ENCODE measurements around the gene TOB1. TPM values are rescaled to one million over a fixed set of nuclear protein-coding genes. Genes with fewer than 3 reads are reported as not detected.

TOB1 gene
- total and polyA plus RNA-seq, 9 of the 15 experiments (the other 6 are each of a cell fraction or from before 2014, with no cell fraction given) = 4.8 to 63.7 (median 13.2) TPM

DNA sequence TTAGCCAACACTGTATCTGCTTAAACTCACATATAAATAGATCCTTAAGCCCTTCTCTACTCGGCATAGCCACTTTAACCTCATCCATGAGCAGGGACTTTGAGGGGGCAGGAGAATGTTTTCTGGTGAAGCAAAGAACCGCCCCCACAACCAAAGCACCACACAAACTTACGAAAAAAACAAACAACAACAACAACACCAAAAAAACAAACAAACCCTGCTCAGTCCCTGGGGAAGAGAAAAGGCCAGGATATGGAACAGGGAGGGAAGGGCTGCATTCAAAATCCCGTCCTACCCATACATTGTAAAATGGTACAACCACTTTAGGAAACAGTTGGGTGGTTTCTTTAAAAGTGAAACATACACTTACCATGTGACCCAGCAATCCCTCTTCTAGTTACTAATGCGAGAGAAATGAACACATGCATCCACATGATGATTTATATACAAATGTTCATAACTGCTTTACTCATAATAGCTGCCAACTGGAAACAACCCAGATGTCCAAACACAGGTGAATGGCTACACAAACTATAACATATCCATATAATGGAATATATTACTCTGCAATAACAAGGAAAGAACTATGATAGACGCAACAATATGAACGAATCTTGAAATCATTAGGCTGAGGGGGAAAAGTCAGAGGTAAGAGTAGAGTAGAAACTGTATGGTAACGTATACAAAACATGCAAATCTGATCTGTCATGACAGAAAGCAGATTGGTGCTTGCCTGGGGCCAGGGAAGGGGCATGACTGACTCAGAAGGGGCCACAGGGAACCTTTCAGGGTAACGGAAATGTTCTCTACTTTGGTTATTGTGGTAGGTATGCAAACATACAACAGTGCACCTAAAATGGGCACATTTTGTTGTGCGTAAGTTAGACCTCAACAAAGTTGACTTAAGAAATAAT lies 37.7 kb upstream of the TOB1 start:
- DNase-seq (ENCODE audit: extremely low read depth in 1 of 4, low spot score in 3 of 4) (no peak), ATAC-seq (no peak), FAIRE-seq (no peak)
- TF ChIP-seq MXI1 (IDR thresholded peaks at IDR 0.05; ENCODE audit: low read depth, low read length) (no peak), FOXK2 (conservative IDR thresholded peaks at IDR 0.05 in 1 of 2, IDR thresholded peaks at IDR 0.05 in 1 of 2; ENCODE audit: low read depth in 2 of 2) (0 out of 4 replicates have a peak, but pooled peaks of 1 of the 2 experiments have one; percentile 28), PRDM10 (IDR thresholded peaks at IDR 0.05; ENCODE audit: partially characterized antibody) (peak; percentile 91)
- peaks cover 12 to 17% of the 10 kb centered on the region in 2 experiments; a peak in 4 of 5 replicates for H3K4me1 ChIP-seq (replicated peaks in 1 of 2; ENCODE audit: control insufficient read depth in 2 of 2, insufficient read depth in 2 of 2, low read length in 2 of 2)
- H3K79me2 ChIP-seq (ENCODE audit: control insufficient read depth, insufficient read depth, low read length) = no peaks in the 10 kb centered on the region
- no peaks in the 10 kb centered on the region for H3K36me3 ChIP-seq (ENCODE audit: control insufficient read depth, insufficient read depth, low read length)
- no peak overlapping the region for H3K4me3 ChIP-seq
- no peak overlapping the region for H3K27ac ChIP-seq (ENCODE audit: extremely low read depth, low read depth, low read length)
- peak overlapping the region; percentile 79 for H2AFZ ChIP-seq (ENCODE audit: low read depth, low read length)
- H4K20me1 ChIP-seq (replicated peaks; ENCODE audit: control insufficient read depth, insufficient read depth, low read length) = no peaks in the 10 kb centered on the region
- peak overlapping the region in 1 of 2 experiments; percentile 70; a peak in 2 of 4 replicates for H3K9ac ChIP-seq (ENCODE audit: insufficient read depth in 1 of 2, low read depth in 2 of 2, low read length in 2 of 2)
- no peak overlapping the region for H3K4me2 ChIP-seq (ENCODE audit: insufficient read depth, low read length)
- ChIA-PET CTCF (ENCODE audit: low intra/inter-chr PET ratio) (no interaction called here), POLR2A (interaction anchor here (1.3 to 2.4 kb wide), 2 partner anchors 11 to 38 kb away, joined by 3 to 7 read pairs; partner anchors contain the start of gene TOB1)
- H3K9me3 ChIP-seq (replicated peaks; ENCODE audit: control insufficient read depth, insufficient read depth, low read depth, low read length) = no peaks in the 10 kb centered on the region
- WGBS (ENCODE audit: insufficient coverage, low coverage, missing lambda C conversion rate) = 52% methylated on average over 10 of the region's 10 CpGs
- in situ Hi-C loops (cut with MboI) (no loop called here), intact Hi-C loops (cut with micrococcal nuclease) (no loop called here)
- no peaks in the 10 kb centered on the region for H3K9me1 ChIP-seq (ENCODE audit: control insufficient read depth, insufficient read depth, low read length)
- no peaks in the 10 kb centered on the region for H3K27me3 ChIP-seq (ENCODE audit: control insufficient read depth in 2 of 2, insufficient read depth in 2 of 2, low read length in 2 of 2)
- BruUV-seq (replicated peaks) = no TSS peak

All from K562 (cell line).